ENCODE results near the gene THSD4.

Gene THSD4

GRCh38 chr15:71807125-71807629 lies 691.9 kb downstream of the THSD4 start:
- no peak for DNase-seq

DNA sequence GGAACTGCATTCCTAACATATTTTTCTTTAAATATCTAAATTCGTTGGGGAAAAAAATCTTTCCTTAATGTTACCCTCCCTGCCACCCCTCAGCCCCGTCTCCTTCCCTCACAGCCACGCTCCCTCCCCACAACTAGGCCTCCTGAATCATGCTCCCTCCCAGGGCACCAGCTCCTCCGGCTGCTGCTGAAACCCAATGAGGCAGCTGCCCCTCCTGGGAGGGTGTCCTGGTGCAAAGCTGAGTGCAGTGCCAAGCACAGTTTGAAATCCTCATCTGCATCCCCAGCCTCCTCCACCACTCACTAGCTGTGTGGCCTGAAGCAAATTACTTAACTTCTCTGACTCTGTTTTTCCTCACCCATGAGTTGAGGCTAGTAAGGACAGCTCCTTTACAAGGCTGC lies 692.4 kb downstream of the THSD4 start:
- DNase-seq, result no peak

GRCh38 chr15:71808311-71809020 lies 693.2 kb downstream of the THSD4 start:
- no peak for DNase-seq

- no peak for DNase-seq
These were observed 694.1 kb downstream of the THSD4 start for GRCh38 chr15:71809346-71809745.

- no peak for DNase-seq
These were observed 695.2 kb downstream of the THSD4 start, which contains the start of gene NR2E3 for GRCh38 chr15:71810256-71811035. Gene NR2E3, plus strand, starts transcription at chr15:71810554. Its CDS starts 190 bp downstream, at chr15:71810744.

DNA sequence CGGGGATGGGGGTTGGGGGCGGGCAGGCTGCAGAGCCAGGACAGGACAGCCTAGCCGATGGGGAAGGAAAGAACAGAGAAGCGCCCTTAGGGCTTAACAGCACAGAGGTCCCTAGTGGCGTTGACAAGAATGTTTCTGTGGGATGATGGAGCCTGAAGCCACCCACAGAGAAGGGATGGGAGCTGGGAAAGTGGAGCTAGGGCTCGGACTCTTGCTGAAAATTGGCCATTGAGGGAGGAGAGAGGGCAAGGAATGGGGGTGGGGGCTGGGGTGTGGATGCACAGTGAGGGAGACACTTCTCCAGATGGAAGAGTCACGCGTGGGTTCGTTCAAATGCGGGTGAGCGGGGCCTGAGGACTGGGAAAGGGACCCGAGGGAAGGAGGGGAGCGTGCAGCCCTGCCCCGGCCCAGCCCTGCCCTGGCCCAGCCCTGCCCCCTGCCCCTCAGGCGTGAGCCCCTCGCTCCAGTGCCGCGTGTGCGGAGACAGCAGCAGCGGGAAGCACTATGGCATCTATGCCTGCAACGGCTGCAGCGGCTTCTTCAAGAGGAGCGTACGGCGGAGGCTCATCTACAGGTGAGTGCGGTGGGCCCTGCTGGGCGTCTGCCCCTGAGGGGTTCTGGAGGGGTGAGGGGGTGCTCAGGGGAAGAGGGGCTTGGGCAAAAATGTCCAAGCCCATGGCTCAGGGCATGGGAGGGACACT lies 695.9 kb downstream of the THSD4 start:
- DNase-seq, result no peak

DNA sequence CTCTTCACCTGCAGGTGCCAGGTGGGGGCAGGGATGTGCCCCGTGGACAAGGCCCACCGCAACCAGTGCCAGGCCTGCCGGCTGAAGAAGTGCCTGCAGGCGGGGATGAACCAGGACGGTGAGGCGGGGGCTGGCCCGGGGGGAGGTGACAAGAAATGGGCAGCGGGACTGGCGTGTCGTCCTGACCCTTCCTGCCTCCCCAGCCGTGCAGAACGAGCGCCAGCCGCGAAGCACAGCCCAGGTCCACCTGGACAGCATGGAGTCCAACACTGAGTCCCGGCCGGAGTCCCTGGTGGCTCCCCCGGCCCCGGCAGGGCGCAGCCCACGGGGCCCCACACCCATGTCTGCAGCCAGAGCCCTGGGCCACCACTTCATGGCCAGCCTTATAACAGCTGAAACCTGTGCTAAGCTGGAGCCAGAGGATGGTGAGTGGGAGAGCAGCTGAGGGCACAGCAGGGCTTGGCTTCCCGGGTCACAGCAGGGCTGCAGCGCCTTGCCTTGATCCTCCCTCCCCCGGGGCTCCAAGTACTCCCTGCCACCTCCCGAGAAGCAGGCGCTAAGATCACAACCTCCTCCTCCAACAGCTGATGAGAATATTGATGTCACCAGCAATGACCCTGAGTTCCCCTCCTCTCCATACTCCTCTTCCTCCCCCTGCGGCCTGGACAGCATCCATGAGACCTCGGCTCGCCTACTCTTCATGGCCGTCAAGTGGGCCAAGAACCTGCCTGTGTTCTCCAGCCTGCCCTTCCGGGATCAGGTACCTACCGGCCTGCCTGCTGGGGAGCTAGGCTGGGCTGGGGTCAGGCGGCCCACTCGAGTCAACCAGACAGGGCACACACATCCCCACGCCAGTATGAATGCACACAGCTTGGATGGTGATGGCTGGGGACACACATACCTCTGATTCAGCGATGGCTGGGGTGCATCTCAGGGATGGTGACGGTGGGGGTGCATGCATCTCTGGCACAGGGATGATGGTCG lies 696.8 kb downstream of the THSD4 start:
- no peak for DNase-seq

- no peak for DNase-seq
These were observed 697.9 kb downstream of the THSD4 start for GRCh38 chr15:71812966-71813722.

DNA sequence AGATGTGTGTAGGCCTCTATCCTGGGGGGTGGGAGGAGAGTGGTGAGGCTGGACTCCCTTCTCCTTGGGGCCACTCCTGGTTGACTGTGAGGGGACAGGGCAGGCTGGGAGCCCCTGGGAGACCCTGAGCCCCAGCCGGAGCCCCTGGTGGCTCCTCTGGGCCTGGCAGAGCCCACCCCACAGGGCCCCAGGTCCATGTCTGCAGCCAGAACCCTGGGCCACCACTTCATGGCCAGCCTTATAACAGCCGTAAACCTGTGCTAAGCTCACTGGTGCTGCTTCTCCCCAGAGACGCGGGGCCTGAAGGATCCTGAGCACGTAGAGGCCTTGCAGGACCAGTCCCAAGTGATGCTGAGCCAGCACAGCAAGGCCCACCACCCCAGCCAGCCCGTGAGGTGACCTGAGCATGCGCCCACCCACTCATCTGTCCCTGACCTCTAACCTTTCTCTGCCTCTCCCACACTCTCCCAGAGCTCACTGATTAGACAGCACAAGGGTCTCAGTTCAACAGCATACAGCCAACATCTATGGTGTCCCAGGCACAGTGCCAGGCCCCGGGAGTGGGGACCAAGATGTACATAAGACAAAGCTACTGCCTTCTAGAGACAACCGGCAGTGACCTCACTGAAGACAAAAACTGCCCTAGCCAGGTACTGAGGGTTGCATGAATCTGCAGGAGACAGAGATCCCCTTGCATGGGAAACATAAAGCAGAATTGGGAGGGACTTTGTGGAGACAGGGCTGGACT lies 698.6 kb downstream of the THSD4 start:
- no peak for DNase-seq

DNA sequence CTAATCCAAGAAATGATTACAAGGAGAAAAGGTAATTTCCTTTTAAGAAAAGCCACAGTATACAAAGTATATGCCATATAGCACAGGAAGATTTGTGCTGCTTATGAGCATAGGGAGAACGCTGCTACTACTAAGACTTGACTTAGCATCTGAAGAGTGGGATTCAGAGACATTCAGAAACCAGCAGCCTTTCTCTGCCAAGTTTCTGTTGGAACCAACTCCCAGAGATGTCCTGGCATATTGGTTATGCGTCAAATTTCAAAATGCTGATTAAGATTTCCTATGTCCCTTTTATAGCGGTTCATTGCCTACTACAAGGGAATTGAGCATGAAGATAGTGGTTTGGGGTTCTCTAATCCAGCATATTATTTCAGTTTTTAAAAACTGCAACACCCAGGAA lies 700.0 kb downstream of the THSD4 start:
- no peak for DNase-seq

DNA sequence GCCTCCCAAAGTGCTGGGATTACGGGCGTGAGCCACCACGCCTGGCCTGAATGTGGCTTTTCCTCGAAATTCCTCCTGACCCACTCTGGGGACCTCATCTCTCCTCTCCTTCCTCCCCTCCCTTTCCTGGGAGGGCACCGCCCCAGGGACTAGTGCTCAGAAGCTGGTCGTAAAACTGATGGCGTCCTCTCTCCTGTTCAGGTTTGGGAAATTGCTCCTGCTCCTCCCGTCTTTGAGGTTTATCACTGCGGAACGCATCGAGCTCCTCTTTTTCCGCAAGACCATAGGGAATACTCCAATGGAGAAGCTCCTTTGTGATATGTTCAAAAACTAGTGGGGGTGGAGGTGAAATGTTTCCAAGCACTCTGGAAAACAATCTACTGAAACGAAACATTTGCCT lies 702.1 kb downstream of the THSD4 start:
- DNase-seq, result no peak

GRCh38 chr15:71820127-71820526 lies 704.9 kb downstream of the THSD4 start:
- no peak for DNase-seq

DNA sequence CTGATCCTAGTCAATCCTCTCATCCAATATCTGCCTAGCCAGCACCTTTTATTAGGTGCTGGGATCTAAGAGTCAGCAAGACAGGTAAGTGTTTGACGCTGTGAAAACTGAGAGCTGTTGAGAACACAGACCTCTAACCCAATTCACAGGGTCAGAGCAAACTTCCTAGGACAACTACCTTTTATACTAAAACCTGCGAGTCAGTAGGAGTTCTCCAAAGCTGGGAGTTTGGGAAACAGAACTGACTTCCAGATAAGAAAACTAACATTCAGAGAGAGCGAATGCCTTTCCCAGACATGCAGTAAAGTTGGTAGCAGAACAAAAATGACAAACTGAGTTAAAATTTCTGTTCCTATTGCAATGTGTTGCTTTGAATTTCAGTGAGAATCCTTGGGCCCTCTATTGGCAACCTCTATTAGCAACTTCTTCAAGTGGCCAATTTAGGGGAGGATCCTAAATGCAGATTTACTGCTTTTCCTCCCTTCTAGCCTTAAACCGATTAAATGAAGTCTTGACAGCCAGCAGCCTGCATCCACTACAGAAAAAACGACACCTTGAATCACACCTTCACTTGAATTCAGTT lies 706.4 kb downstream of the THSD4 start:
- DNase-seq, result no peak

DNA sequence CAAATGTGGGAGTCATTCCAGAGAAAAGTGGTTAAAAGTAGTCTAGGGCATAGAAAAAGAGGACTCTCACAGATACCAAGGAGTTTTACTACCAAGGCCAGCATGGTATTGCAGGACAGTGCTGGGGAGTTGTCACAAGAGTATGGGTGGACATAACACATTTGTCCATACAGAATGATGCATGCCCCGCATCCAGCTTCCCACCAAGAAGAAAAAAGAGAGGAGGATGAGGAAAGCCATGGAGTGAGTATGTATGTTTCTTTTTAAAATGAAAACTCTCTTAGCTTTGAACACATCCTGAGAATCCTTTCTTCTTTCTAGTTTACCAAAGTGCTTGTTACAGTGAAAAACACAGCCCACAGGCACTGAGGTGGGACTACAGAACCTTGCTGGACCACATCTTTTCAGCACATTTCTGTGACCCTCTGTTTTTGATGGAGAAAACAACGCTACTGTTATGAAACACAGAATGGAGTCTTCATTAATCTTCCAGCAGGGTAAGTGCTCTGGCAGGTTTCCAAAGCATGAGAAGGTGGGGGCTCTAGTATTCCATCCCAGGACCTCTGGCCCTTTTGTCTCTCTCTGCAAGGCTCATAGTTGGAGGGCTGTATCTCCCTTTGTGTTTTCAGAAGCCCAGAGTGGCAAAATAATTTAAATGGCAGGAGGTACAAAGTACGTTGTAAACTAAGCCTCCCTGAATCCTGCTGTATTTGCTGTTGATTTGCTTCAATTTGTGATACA lies 707.8 kb downstream of the THSD4 start:
- no peak for DNase-seq

- no peak for DNase-seq
These were observed 708.5 kb downstream of the THSD4 start for GRCh38 chr15:71823801-71824200.

DNA sequence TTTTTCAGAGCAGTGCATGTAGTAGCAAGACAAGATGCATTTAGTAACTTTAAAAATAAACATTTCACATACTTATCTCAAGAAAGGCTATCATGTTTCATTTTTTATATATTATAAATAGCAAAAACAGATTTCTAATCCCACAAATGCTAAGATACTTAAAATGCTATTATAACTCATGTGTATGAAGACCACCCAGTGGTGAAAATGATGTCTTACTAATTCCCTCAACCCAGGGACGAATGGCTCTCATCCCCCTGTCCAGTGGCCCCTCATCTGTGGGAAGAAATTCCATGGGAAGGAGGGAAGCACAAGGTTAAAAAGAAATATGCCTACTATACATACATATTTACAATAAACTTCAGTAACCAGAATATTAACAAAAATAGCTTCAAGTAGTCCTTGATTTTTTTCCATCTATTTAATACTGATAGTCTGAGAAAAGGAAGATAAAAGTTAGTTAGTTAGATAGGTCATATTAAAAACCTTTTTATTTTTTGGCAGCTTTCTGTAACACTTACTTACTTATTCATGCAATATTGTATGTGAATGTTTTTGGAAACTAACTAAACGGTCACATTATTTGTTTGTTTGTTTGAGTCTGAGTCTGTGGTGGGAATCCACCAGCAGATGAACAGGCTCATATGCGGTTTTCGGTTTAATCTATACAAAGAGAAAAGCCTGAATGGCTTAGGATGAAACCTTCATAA lies 709.9 kb downstream of the THSD4 start:
- DNase-seq, result no peak

DNA sequence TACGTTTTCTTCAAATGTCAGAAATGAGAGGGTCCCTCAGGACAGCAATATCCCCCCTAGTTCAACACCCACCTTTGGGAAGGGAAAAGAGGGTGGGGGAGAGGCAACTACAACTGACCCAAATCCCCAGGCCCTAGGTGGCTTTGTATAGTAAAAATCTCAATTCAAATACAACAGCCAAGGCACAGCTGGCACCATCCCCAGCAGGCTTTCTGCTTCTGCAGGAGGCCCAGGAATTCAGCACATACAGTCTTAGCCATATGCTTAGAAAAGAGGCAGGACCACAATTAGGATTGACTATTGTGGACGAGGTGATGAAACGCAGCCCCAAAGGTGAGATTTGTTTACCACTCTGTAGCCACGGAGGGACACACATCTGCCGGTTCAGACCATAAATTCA lies 710.9 kb downstream of the THSD4 start:
- no peak for DNase-seq

DNA sequence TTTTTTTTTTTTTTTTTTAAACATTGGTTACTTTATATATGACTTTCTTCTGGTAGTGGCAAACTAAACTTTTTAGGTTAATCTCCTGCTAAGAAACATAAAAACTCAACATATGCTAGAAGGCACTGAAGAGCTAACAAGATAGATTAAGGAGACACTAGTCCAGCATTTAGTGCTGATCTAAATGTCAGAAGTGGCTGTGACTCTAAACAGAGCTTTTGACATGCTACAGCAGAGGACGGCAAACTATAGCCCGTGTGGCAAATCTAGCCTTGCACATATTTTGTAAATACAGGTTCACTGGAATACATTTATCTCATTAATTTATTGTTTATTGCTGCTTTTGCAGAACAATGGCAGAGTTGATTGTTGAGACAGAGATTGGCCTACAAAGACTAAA lies 715.7 kb downstream of the THSD4 start:
- no peak for DNase-seq
